A673 (cell line): ENCODE results near the gene SEC62.

Source experiments
- EZH2 ChIP-seq: fragments of 200-600 bp; sonication (generic); IDR thresholded peaks from 2 replicates; pipeline ENCODE4 v1.6.1; 2017; ENCODE audit warnings: borderline replicate concordance, low read depth, mild to moderate bottlenecking, mixed read lengths, antibody characterized with exemption, low read length; ENCODE audit not compliant: poor library complexity, severe bottlenecking
- TF ChIP-seq, protein P1 (sequence below): fragments of 300-800, 200-600 bp; sonication (generic); conservative IDR thresholded peaks from 2 replicates; pipeline ENCODE4 v1.5.1; 2017; ENCODE audit warnings: low read depth, mild to moderate bottlenecking, antibody characterized with exemption, low read length, moderate library complexity, mixed read lengths

DNA sequence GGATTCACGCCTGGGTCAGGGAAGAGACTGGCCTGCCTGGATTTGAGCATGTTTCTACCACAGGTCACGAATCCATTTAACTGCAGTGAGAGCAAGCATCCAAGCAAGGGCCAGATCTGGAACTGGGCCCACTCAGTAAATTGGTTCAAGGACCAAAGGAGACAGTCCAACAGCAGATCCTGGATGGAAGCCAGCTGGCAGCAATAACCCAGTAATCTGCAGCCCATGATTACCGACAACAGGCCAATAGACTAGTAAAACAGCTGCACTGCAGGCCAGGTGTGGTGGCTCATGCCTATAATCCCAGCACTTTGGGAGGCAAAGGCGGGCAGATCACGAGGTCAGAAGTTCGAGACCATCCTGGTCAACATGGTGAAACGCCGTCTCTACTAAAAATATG is 43.4 kb upstream of the SEC62 start:
- TF ChIP-seq, protein P1, sequence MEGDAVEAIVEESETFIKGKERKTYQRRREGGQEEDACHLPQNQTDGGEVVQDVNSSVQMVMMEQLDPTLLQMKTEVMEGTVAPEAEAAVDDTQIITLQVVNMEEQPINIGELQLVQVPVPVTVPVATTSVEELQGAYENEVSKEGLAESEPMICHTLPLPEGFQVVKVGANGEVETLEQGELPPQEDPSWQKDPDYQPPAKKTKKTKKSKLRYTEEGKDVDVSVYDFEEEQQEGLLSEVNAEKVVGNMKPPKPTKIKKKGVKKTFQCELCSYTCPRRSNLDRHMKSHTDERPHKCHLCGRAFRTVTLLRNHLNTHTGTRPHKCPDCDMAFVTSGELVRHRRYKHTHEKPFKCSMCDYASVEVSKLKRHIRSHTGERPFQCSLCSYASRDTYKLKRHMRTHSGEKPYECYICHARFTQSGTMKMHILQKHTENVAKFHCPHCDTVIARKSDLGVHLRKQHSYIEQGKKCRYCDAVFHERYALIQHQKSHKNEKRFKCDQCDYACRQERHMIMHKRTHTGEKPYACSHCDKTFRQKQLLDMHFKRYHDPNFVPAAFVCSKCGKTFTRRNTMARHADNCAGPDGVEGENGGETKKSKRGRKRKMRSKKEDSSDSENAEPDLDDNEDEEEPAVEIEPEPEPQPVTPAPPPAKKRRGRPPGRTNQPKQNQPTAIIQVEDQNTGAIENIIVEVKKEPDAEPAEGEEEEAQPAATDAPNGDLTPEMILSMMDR, result no peak
- TF ChIP-seq EZH2, result no peak
